ENCODE measurements around the gene YJEFN3. TPM values are rescaled to one million over a fixed set of nuclear protein-coding genes. Genes with fewer than 3 reads are reported as not detected.

YJEFN3 gene
- total RNA-seq, 2 experiments from 2014 or later = 10.0 to 10.6 TPM

GRCh38 chr19:19537075-19538048 is 8.7 kb downstream of the YJEFN3 start:
- no peak overlapping the region for H3K4me3 Mint-ChIP-seq
- H3K9me3 Mint-ChIP-seq (ENCODE audit: insufficient read depth) = no peaks in the 10 kb centered on the region
- H3K27ac Mint-ChIP-seq = no peak overlapping the region
- H3K4me1 Mint-ChIP-seq (ENCODE audit: low read depth) = peaks cover 31% of the 10 kb centered on the region
- H3K36me3 Mint-ChIP-seq (ENCODE audit: low read depth) = no peaks in the 10 kb centered on the region
- H3K27me3 Mint-ChIP-seq (ENCODE audit: low read depth) = peaks cover 13% of the 10 kb centered on the region
- DNase-seq (no peak), ATAC-seq (no peak)
- ChIA-PET POLR2A (no interaction called here), CTCF (interaction anchor here (1.4 to 1.6 kb wide), 2 partner anchors 9 to 17 kb away, joined by 3 read pairs; no protein-coding TSS in a partner anchor)

- no peaks in the 10 kb centered on the region for H3K36me3 Mint-ChIP-seq (ENCODE audit: low read depth)
- DNase-seq (no peak), ATAC-seq (no peak)
- H3K4me3 Mint-ChIP-seq = no peak within 1 kb of the TSS
- H3K27me3 Mint-ChIP-seq (ENCODE audit: low read depth) = peaks cover 13% of the 10 kb centered on the region
- POLR2A ChIA-PET = no interaction called here
- H3K27ac Mint-ChIP-seq = no peak within 1 kb of the TSS
- CTCF ChIA-PET = interaction anchor here (0.6 to 1.6 kb wide), 4 partner anchors 8 to 19 kb away, joined by 3 to 6 read pairs (median 3); no protein-coding TSS in a partner anchor
- H3K9me3 Mint-ChIP-seq (ENCODE audit: insufficient read depth) = no peaks in the 10 kb centered on the region
- H3K4me1 Mint-ChIP-seq (ENCODE audit: low read depth) = peaks cover 30% of the 10 kb centered on the region
These were observed 9.5 kb downstream of the YJEFN3 start, which contains the start of gene CILP2 for GRCh38 chr19:19538061-19538784. CILP2 (plus strand) TSS chr19:19538265; CDS start chr19:19538350, 85 bp downstream.

- DNase-seq (no peak), ATAC-seq (no peak)
- ChIA-PET CTCF (interaction anchor here (0.6 to 1.5 kb wide), 3 partner anchors 14 to 18 kb away, joined by 3 to 6 read pairs (median 3); no protein-coding TSS in a partner anchor), POLR2A (no interaction called here)
- H3K27ac Mint-ChIP-seq = no peak overlapping the region
- H3K27me3 Mint-ChIP-seq (ENCODE audit: low read depth) = peaks cover 13% of the 10 kb centered on the region
- no peak overlapping the region for H3K4me3 Mint-ChIP-seq
- no peaks in the 10 kb centered on the region for H3K9me3 Mint-ChIP-seq (ENCODE audit: insufficient read depth)
- no peaks in the 10 kb centered on the region for H3K36me3 Mint-ChIP-seq (ENCODE audit: low read depth)
- peaks cover 30% of the 10 kb centered on the region for H3K4me1 Mint-ChIP-seq (ENCODE audit: low read depth)
These were observed 10.1 kb downstream of the YJEFN3 start for GRCh38 chr19:19538785-19539166.

- no peak for ATAC-seq
- H3K4me1 Mint-ChIP-seq (ENCODE audit: low read depth) = peaks cover 30% of the 10 kb centered on the region
- no peaks in the 10 kb centered on the region for H3K36me3 Mint-ChIP-seq (ENCODE audit: low read depth)
- no peak overlapping the region for H3K4me3 Mint-ChIP-seq
- H3K27ac Mint-ChIP-seq = no peak overlapping the region
- no peak for DNase-seq
- CTCF ChIA-PET = interaction anchor here (1.5 kb wide), 1 partner anchor 13 kb away, joined by 6 read pairs; no protein-coding TSS in a partner anchor
- H3K9me3 Mint-ChIP-seq (ENCODE audit: insufficient read depth) = no peaks in the 10 kb centered on the region
- POLR2A ChIA-PET = no interaction called here
- H3K27me3 Mint-ChIP-seq (ENCODE audit: low read depth) = peaks cover 13% of the 10 kb centered on the region
These were observed 11.0 kb downstream of the YJEFN3 start for GRCh38 chr19:19539698-19540063.

GRCh38 chr19:19540064-19540714 is 11.5 kb downstream of the YJEFN3 start:
- Mint-ChIP-seq H3K9me3 (ENCODE audit: insufficient read depth) (no peaks in the 10 kb centered on the region), H3K27me3 (ENCODE audit: low read depth) (peaks cover 13% of the 10 kb centered on the region), H3K4me1 (ENCODE audit: low read depth) (peaks cover 30% of the 10 kb centered on the region), H3K4me3 (peak overlapping the region; percentile 59), H3K36me3 (ENCODE audit: low read depth) (no peaks in the 10 kb centered on the region), H3K27ac (peak overlapping the region; percentile 60)
- peak; percentile 81 for DNase-seq
- peak; percentile 43 for ATAC-seq
- ChIA-PET POLR2A (no interaction called here), CTCF (interaction anchor here (1.6 kb wide), 1 partner anchor 8 kb away, joined by 10 read pairs; no protein-coding TSS in a partner anchor)

- no peaks in the 10 kb centered on the region for H3K9me3 Mint-ChIP-seq (ENCODE audit: insufficient read depth)
- peak overlapping the region; percentile 60 for H3K27ac Mint-ChIP-seq
- CTCF ChIA-PET = interaction anchor here (1.0 to 1.6 kb wide), 2 partner anchors 9 to 13 kb away, joined by 3 to 10 read pairs; no protein-coding TSS in a partner anchor
- ATAC-seq (peak; percentile 81), DNase-seq (peak; percentile 79)
- H3K4me3 Mint-ChIP-seq = peak overlapping the region; percentile 59
- no peaks in the 10 kb centered on the region for H3K36me3 Mint-ChIP-seq (ENCODE audit: low read depth)
- peaks cover 13% of the 10 kb centered on the region for H3K27me3 Mint-ChIP-seq (ENCODE audit: low read depth)
- H3K4me1 Mint-ChIP-seq (ENCODE audit: low read depth) = peaks cover 30% of the 10 kb centered on the region
- POLR2A ChIA-PET = no interaction called here
These were observed 12.2 kb downstream of the YJEFN3 start for GRCh38 chr19:19540715-19541515.

GRCh38 chr19:19541616-19542015 is 12.9 kb downstream of the YJEFN3 start:
- Mint-ChIP-seq H3K4me3 (peak overlapping the region; percentile 40), H3K36me3 (ENCODE audit: low read depth) (no peaks in the 10 kb centered on the region), H3K4me1 (ENCODE audit: low read depth) (peaks cover 30% of the 10 kb centered on the region), H3K27me3 (ENCODE audit: low read depth) (peaks cover 13% of the 10 kb centered on the region), H3K9me3 (ENCODE audit: insufficient read depth) (no peaks in the 10 kb centered on the region), H3K27ac (no peak overlapping the region)
- DNase-seq (no peak), ATAC-seq (no peak)
- ChIA-PET POLR2A (no interaction called here), CTCF (interaction anchor here (1.0 to 1.6 kb wide), 2 partner anchors 10 to 13 kb away, joined by 3 to 10 read pairs; no protein-coding TSS in a partner anchor)

GRCh38 chr19:19542507-19542906 is 13.8 kb downstream of the YJEFN3 start:
- ATAC-seq (no peak), DNase-seq (no peak)
- Mint-ChIP-seq H3K4me1 (ENCODE audit: low read depth) (peaks cover 28% of the 10 kb centered on the region), H3K27me3 (ENCODE audit: low read depth) (peaks cover 11% of the 10 kb centered on the region), H3K27ac (no peak overlapping the region), H3K36me3 (ENCODE audit: low read depth) (no peaks in the 10 kb centered on the region), H3K9me3 (ENCODE audit: insufficient read depth) (no peaks in the 10 kb centered on the region), H3K4me3 (no peak overlapping the region)
- ChIA-PET POLR2A (no interaction called here), CTCF (no interaction called here)

- POLR2A ChIA-PET = interaction anchor here (1.0 kb wide), 1 partner anchor 11 kb away, joined by 3 read pairs; no protein-coding TSS in a partner anchor
- peaks cover 25% of the 10 kb centered on the region for H3K4me1 Mint-ChIP-seq (ENCODE audit: low read depth)
- CTCF ChIA-PET = interaction anchor here (1.8 kb wide), 1 partner anchor 11 kb away, joined by 4 read pairs; no protein-coding TSS in a partner anchor
- H3K27me3 Mint-ChIP-seq (ENCODE audit: low read depth) = peaks cover 11% of the 10 kb centered on the region
- DNase-seq (no peak), ATAC-seq (no peak)
- no peak overlapping the region for H3K4me3 Mint-ChIP-seq
- H3K9me3 Mint-ChIP-seq (ENCODE audit: insufficient read depth) = no peaks in the 10 kb centered on the region
- H3K36me3 Mint-ChIP-seq (ENCODE audit: low read depth) = no peaks in the 10 kb centered on the region
- H3K27ac Mint-ChIP-seq = no peak overlapping the region
These were observed 14.4 kb downstream of the YJEFN3 start for GRCh38 chr19:19543101-19543500.

- ChIA-PET POLR2A (interaction anchor here (1.0 kb wide), 1 partner anchor 11 kb away, joined by 3 read pairs; no protein-coding TSS in a partner anchor), CTCF (interaction anchor here (1.8 kb wide), 1 partner anchor 11 kb away, joined by 4 read pairs; no protein-coding TSS in a partner anchor)
- ATAC-seq (no peak), DNase-seq (no peak)
- Mint-ChIP-seq H3K4me1 (ENCODE audit: low read depth) (peaks cover 23% of the 10 kb centered on the region), H3K27ac (no peak overlapping the region), H3K9me3 (ENCODE audit: insufficient read depth) (no peaks in the 10 kb centered on the region), H3K36me3 (ENCODE audit: low read depth) (no peaks in the 10 kb centered on the region), H3K4me3 (no peak overlapping the region), H3K27me3 (ENCODE audit: low read depth) (peaks cover 8% of the 10 kb centered on the region)
These were observed 14.9 kb downstream of the YJEFN3 start for GRCh38 chr19:19543640-19544039.

Measured in activated CD8-positive, alpha-beta T cell treated with anti-CD3 and anti-CD28 coated beads, Interleukin-2, amount 10 ng/mL, durations not matched to agents 7 days and 5 days (primary cell).